K562 (cell line): ENCODE results near the gene ZCCHC14. TPM values are rescaled to one million over a fixed set of nuclear protein-coding genes. Genes with fewer than 3 reads are reported as not detected.

Experiments used
- ATAC-seq: fragments of 200-7000 bp; cut with Tn5 transposase; 3 replicates; pipeline ENCODE4 v1.9.1; 2020; ENCODE audit warnings: moderate library complexity
- BruUV-seq: library from RNA; stranded (reverse); fragments of 400-500 nt; replicated peaks from 2 replicates; lab custom pipeline; 2021; lab: Mats Ljungman, UMichigan
- CTCF ChIA-PET: fragments of 300-600 bp; formaldehyde crosslinking; extraction: SDS; loops from one replicate; lab custom pipeline; 2021; ENCODE audit warnings: low intra/inter-chr PET ratio; lab: Yijun Ruan, JAX
- POLR2A ChIA-PET: fragments of 300-600, 350-650 bp; sonication (Branson Sonifier 250); formaldehyde crosslinking; extraction: SDS; loops from one replicate; lab custom pipeline; 2021; ENCODE audit warnings: antibody characterized with exemption, inconsistent platforms; lab: Yijun Ruan, JAX
- DNase-seq, 4 experiments: peaks; one replicate each; pipeline versions ENCODE4 v3.0.0 to v3.0.0-alpha.2; 2011 to 2018; ENCODE audit warnings: low spot score in 3 of 4, mixed read lengths in 3 of 4; ENCODE audit errors: extremely low read depth in 1 of 4
- FAIRE-seq: peaks from 2 replicates; lab custom pipeline; 2011; peaks lifted over from hg19 to GRCh38; lab: Jason Lieb, UNC
- H2AFZ ChIP-seq: 2 replicates; pipeline ENCODE4 v1.6.0; 2011; ENCODE audit warnings: low read depth, low read length, control low read depth, inconsistent platforms
- H3K27ac ChIP-seq: fragments of 200-600 bp; 3 replicates; pipeline ENCODE4 v1.8.0; 2011; ENCODE audit warnings: low read depth, mild to moderate bottlenecking, control low read depth, inconsistent platforms, low read length, moderate library complexity, mixed read lengths; ENCODE audit errors: extremely low read depth
- H3K27me3 ChIP-seq, 2 experiments: fragments of 300-600 bp in 1 of 2; 2 replicates in 1 of 2; 3 replicates in 1 of 2; pipeline versions ENCODE4 v1.6.0 to v1.8.0; 2011; ENCODE audit warnings: inconsistent platforms in 2 of 2, low read length in 2 of 2, mild to moderate bottlenecking in 1 of 2, mixed read lengths in 1 of 2, moderate library complexity in 1 of 2; ENCODE audit not compliant: control insufficient read depth in 2 of 2, insufficient read depth in 2 of 2
- H3K36me3 ChIP-seq: fragments of 300-600 bp; 3 replicates; pipeline ENCODE4 v1.8.0; 2011; ENCODE audit warnings: mild to moderate bottlenecking, low read length, inconsistent platforms; ENCODE audit not compliant: control insufficient read depth, insufficient read depth
- H3K4me1 ChIP-seq, 2 experiments: fragments of 200-600 bp in 1 of 2; replicated peaks in 1 of 2; 2 replicates in 1 of 2; 3 replicates in 1 of 2; pipeline versions ENCODE4 v1.5.1 to v1.8.0; 2011; ENCODE audit warnings: inconsistent platforms in 2 of 2, low read length in 2 of 2, mild to moderate bottlenecking in 1 of 2, mixed read lengths in 1 of 2, moderate library complexity in 1 of 2; ENCODE audit not compliant: control insufficient read depth in 2 of 2, insufficient read depth in 2 of 2
- H3K4me2 ChIP-seq: 2 replicates; pipeline ENCODE4 v1.6.1; 2011; ENCODE audit warnings: low read length, control low read depth, inconsistent platforms, mixed read lengths; ENCODE audit not compliant: insufficient read depth
- H3K4me3 ChIP-seq: fragments of 200-600 bp; sonication (generic), shearing (Covaris generic); 2 replicates; pipeline ENCODE4 v1.5.1; 2016; ENCODE audit warnings: control low read depth, inconsistent platforms
- H3K79me2 ChIP-seq: fragments of 200-600 bp; 3 replicates; pipeline ENCODE4 v1.8.0; 2011; ENCODE audit warnings: low read length, inconsistent platforms; ENCODE audit not compliant: control insufficient read depth, insufficient read depth
- H3K9ac ChIP-seq, 2 experiments: 2 replicates each; pipeline versions ENCODE4 v1.6.0 to v1.6.1; 2011; ENCODE audit warnings: low read depth in 2 of 2, low read length in 2 of 2, control low read depth in 1 of 2, inconsistent platforms in 1 of 2, mild to moderate bottlenecking in 1 of 2, mixed read lengths in 1 of 2; ENCODE audit not compliant: insufficient read depth in 1 of 2
- H3K9me1 ChIP-seq: one replicate; pipeline ENCODE4 v1.6.0; 2011; ENCODE audit warnings: inconsistent platforms, mild to moderate bottlenecking, low read length, moderate library complexity; ENCODE audit not compliant: control insufficient read depth, insufficient read depth
- H3K9me3 ChIP-seq: replicated peaks from 2 replicates; pipeline ENCODE4 v1.5.1; 2011; ENCODE audit warnings: low read depth, low read length, inconsistent platforms; ENCODE audit not compliant: control insufficient read depth, insufficient read depth
- H4K20me1 ChIP-seq: replicated peaks from 2 replicates; pipeline ENCODE4 v1.6.1; 2011; ENCODE audit warnings: low read length, inconsistent platforms, mixed read lengths; ENCODE audit not compliant: control insufficient read depth, insufficient read depth
- GTF2F1 ChIP-seq: IDR thresholded peaks from 2 replicates; pipeline ENCODE4 v1.6.1; 2011; ENCODE audit warnings: low read depth, low read length, improper control_type of control experiment
- MBD2 ChIP-seq: sonication (generic); IDR thresholded peaks from 2 replicates; pipeline ENCODE4 v1.6.1; 2016; ENCODE audit warnings: low read depth, borderline replicate concordance
- NR2C1 ChIP-seq, 2 experiments: fragments of 450-650 bp; IDR thresholded peaks; 2 replicates each; pipeline ENCODE4 v1.6.1; 2017; ENCODE audit warnings: mild to moderate bottlenecking in 2 of 2, antibody characterized with exemption in 1 of 2, inconsistent platforms in 1 of 2, missing compliant biosample characterization in 1 of 2, missing genetic modification characterization in 1 of 2
- NR4A1 ChIP-seq, 2 experiments: fragments of 250-450 bp in 1 of 2; fragments of 450-650 bp in 1 of 2; sonication (Bioruptor Pico) in 1 of 2; IDR thresholded peaks; 2 replicates each; pipeline versions ENCODE4 v1.4.0 to v1.6.1; 2016 to 2020; ENCODE audit warnings: mild to moderate bottlenecking in 2 of 2, missing compliant biosample characterization in 1 of 2, missing genetic modification characterization in 1 of 2, moderate library complexity in 1 of 2
- RBFOX2 ChIP-seq: fragments of 200-400 bp; formaldehyde crosslinking; IDR thresholded peaks from 2 replicates; pipeline ENCODE4 v1.6.1; 2017; ENCODE audit warnings: low read depth, mild to moderate bottlenecking, low read length, moderate library complexity
- ZBTB9 ChIP-seq: fragments of 450-650 bp; formaldehyde crosslinking; IDR thresholded peaks from 2 replicates; pipeline ENCODE4 v1.4.0; 2020; ENCODE audit warnings: mild to moderate bottlenecking, moderate library complexity
- WGBS: fragments of 100-300 bp; shearing (Covaris generic); methylation state at CpG from one replicate; pipeline ENCODE4 v1.1.6; 2016; ENCODE audit warnings: low coverage, mixed read lengths; ENCODE audit not compliant: insufficient coverage; ENCODE audit errors: missing lambda C conversion rate; 5-methylcytosine and 5-hydroxymethylcytosine counted together
- in situ Hi-C: fragments of 300-500 bp; cut with MboI; formaldehyde crosslinking; loops from 4 replicates; pipeline ENCODE4 v1.15.0; 2018; ENCODE audit warnings: inconsistent platforms, mixed read lengths
- intact Hi-C: fragments of 100-400 bp; cut with micrococcal nuclease; formaldehyde crosslinking; loops from 2 replicates; pipeline ENCODE4 v1.14.2; 2022
- polyA plus RNA-seq, 8 experiments: library from polyadenylated mRNA; depleted of rRNA in 4 of 8; stranded (reverse) in 5 of 8; unstranded in 3 of 8; fragments of >200 nt; fragmentation: Nextera tagmentation in 2 of 8; fragmentation: Illumina TruSeq in 1 of 8; extraction: Ambion mirVana in 2 of 8; extraction: Trizol in 1 of 8; gene quantifications; 2 replicates each; pipeline versions ENCODE4 v1.2.1 to v1.2.3, GENCODE V29; 2011 to 2014; ENCODE audit warnings: inconsistent platforms in 1 of 8, missing spikeins in 1 of 8
- total RNA-seq, 7 experiments: library from RNA; depleted of rRNA in 6 of 7; stranded (reverse); fragments of >200 nt in 6 of 7; fragmentation: Illumina TruSeq in 2 of 7; extraction: Trizol in 2 of 7; gene quantifications; 2 replicates each; pipeline versions ENCODE4 v1.2.1 to v1.2.3, GENCODE V29; 2011 to 2021; ENCODE audit warnings: low replicate concordance in 1 of 7
- TF ChIP-seq, protein P1 (sequence below): fragments of 450-650 bp; IDR thresholded peaks from 2 replicates; pipeline ENCODE4 v1.6.1; 2016; ENCODE audit warnings: low read depth, mild to moderate bottlenecking, moderate library complexity

Gene ZCCHC14
- total and polyA plus RNA-seq, 9 of the 15 experiments (the other 6 are each of a cell fraction or from before 2014, with no cell fraction given): 1.5 to 12.4 (median 2.9) TPM

DNA sequence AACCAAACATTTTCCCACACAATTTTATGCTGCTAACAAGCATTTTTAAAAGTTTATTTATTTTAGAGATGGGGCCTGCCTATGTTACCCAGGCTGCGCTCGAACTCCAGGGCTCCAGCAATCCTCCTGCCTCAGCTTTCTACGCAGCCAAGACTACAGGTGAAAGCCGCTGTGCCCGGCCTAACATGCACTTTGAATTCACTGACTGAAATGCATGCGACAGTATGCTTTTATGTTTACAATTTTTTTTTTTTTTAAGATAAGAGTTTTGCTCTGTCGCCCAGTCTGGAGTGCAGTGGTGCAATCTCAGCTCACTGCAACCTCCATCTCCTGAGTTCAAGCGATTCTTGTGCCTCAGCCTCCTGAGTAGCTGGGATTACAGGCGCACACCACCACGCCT is 52.9 kb downstream of the ZCCHC14 start:
- no TSS peak for BruUV-seq
- no peaks in the 10 kb centered on the region for H3K9me3 ChIP-seq
- no peak overlapping the region for H3K4me2 ChIP-seq
- no peaks in the 10 kb centered on the region for H3K79me2 ChIP-seq
- FAIRE-seq: no peak
- H3K9ac ChIP-seq: no peak overlapping the region
- peaks cover 0 to 15% of the 10 kb centered on the region in 2 experiments; a peak in 1 of 5 replicates for H3K4me1 ChIP-seq
- TF ChIP-seq ZBTB9 (CRISPR knock-in tag) (no peak), MBD2 (no peak), NR4A1 (CRISPR knock-in tag; IDR thresholded peaks at IDR 0.05) (no peak), NR4A1 (tag; IDR thresholded peaks at IDR 0.05) (no peak), NR2C1 (IDR thresholded peaks at IDR 0.05) (no peak), NR2C1 (tag; IDR thresholded peaks at IDR 0.05) (no peak), RBFOX2 (no peak), GTF2F1 (no peak)
- TF ChIP-seq, protein P1, sequence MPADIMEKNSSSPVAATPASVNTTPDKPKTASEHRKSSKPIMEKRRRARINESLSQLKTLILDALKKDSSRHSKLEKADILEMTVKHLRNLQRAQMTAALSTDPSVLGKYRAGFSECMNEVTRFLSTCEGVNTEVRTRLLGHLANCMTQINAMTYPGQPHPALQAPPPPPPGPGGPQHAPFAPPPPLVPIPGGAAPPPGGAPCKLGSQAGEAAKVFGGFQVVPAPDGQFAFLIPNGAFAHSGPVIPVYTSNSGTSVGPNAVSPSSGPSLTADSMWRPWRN: no peak
- WGBS: 81% methylated on average over 10 of the region's 10 CpGs
- H4K20me1 ChIP-seq: peaks cover 8% of the 10 kb centered on the region; the same call in 1 of the 2 replicates
- ATAC-seq: no peak
- intact Hi-C loops (no loop called here), in situ Hi-C loops (no loop called here)
- H3K9me1 ChIP-seq: no peaks in the 10 kb centered on the region
- H3K36me3 ChIP-seq: no peaks in the 10 kb centered on the region
- no peak overlapping the region for H2AFZ ChIP-seq
- H3K27ac ChIP-seq: no peak overlapping the region
- no peak for DNase-seq
- ChIA-PET POLR2A (interaction anchor here (0.7 kb wide), 2 partner anchors 26 to 35 kb away, joined by 3 read pairs; no protein-coding TSS in a partner anchor), CTCF (no interaction called here)
- H3K4me3 ChIP-seq: no peak overlapping the region
- H3K27me3 ChIP-seq: no peaks in the 10 kb centered on the region
